ENCODE measurements around the gene AP2B1. TPM values are rescaled to one million over a fixed set of nuclear protein-coding genes. Genes with fewer than 3 reads are reported as not detected.

The AP2B1 gene
- 89.1 TPM for polyA plus RNA-seq (2013, experiment 1 of 2)
- 88.9 TPM for polyA plus RNA-seq (2013, experiment 2 of 2)

- Histone ChIP-seq H3K4me1 (ENCODE audit: control insufficient read depth, insufficient read depth, low read depth, low read length) (peaks cover 2% of the 10 kb centered on the region), H3K79me1 (replicated peaks; ENCODE audit: low read length, poor library complexity, severe bottlenecking) (no peaks in the 10 kb centered on the region), H2BK12ac (ENCODE audit: low read length in 2 of 2) (peak within 1 kb of the TSS in 1 of 2 experiments; percentile 0), H2AFZ (ENCODE audit: low read depth, low read length) (peak within 1 kb of the TSS; percentile 11), H3K4me3 (ENCODE audit: insufficient read depth in 1 of 2, low read depth in 1 of 2, low read length in 2 of 2) (peak within 1 kb of the TSS; percentile 83 to 98), H3K4me2 (ENCODE audit: low read length, poor library complexity, severe bottlenecking) (peak within 1 kb of the TSS; percentile 83), H3K4ac (ENCODE audit: low read depth in 1 of 2, low read length in 2 of 2) (peak within 1 kb of the TSS; percentile 58 to 85), H2BK15ac (ENCODE audit: low read depth, poor library complexity, severe bottlenecking) (peak within 1 kb of the TSS; percentile 55), H3K27me3 (ENCODE audit: control insufficient read depth in 1 of 2, insufficient read depth in 1 of 2, low read length in 2 of 2) (peaks cover 0 to 3% of the 10 kb centered on the region in 2 experiments), H4K8ac (ENCODE audit: low read length) (peak within 1 kb of the TSS; percentile 98), H2BK5ac (ENCODE audit: low read depth, low read length, poor library complexity, severe bottlenecking) (no peak within 1 kb of the TSS), H3K18ac (ENCODE audit: low read depth in 1 of 2, low read length in 2 of 2) (peak within 1 kb of the TSS; percentile 78 to 83), H3K9me3 (ENCODE audit: control insufficient read depth, low read length) (no peaks in the 10 kb centered on the region), H3K9ac (ENCODE audit: low read length) (peak within 1 kb of the TSS; percentile 98), H4K91ac (ENCODE audit: low read length) (peak within 1 kb of the TSS; percentile 90), H2BK120ac (ENCODE audit: low read depth, low read length) (peak within 1 kb of the TSS; percentile 6), H2AK5ac (ENCODE audit: low read length, severe bottlenecking) (no peak within 1 kb of the TSS), H3K14ac (ENCODE audit: low read length in 2 of 2) (peak within 1 kb of the TSS in 1 of 2 experiments; percentile 63), H3K27ac (ENCODE audit: low read length, poor library complexity, severe bottlenecking) (peak within 1 kb of the TSS; percentile 67), H3K23ac (ENCODE audit: low read length in 2 of 2) (peak within 1 kb of the TSS in 1 of 2 experiments; percentile 51), H3K36me3 (ENCODE audit: control insufficient read depth in 1 of 2, insufficient read depth in 2 of 2, low read depth in 1 of 2, low read length in 2 of 2) (peaks cover 0 to 2% of the 10 kb centered on the region in 2 experiments)
- peak; percentile 97 for DNase-seq
- under 1% methylated on average over 50 of the region's 50 CpGs for WGBS
These were observed at the start of gene AP2B1 for GRCh38 chr17:35587074-35587961. AP2B1 (plus strand) TSS chr17:35587322; CDS start chr17:35594031, 6,709 bp downstream.

- H3K4me2 ChIP-seq (ENCODE audit: low read length, poor library complexity, severe bottlenecking) = no peak within 1 kb of the TSS
- no peak within 1 kb of the TSS for H4K91ac ChIP-seq (ENCODE audit: low read length)
- no peaks in the 10 kb centered on the region for H3K9me3 ChIP-seq (ENCODE audit: control insufficient read depth, low read length)
- no peak within 1 kb of the TSS for H3K23ac ChIP-seq (ENCODE audit: low read length in 2 of 2)
- no peak within 1 kb of the TSS for H2BK12ac ChIP-seq (ENCODE audit: low read length in 2 of 2)
- H3K27ac ChIP-seq (ENCODE audit: low read length, poor library complexity, severe bottlenecking) = no peak within 1 kb of the TSS
- no peak within 1 kb of the TSS for H2BK15ac ChIP-seq (ENCODE audit: low read depth, poor library complexity, severe bottlenecking)
- no peak within 1 kb of the TSS for H3K14ac ChIP-seq (ENCODE audit: low read length in 2 of 2)
- no peak within 1 kb of the TSS for H2AK5ac ChIP-seq (ENCODE audit: low read length, severe bottlenecking)
- no peak within 1 kb of the TSS for H4K8ac ChIP-seq (ENCODE audit: low read length)
- WGBS = 83% methylated on average over 2 of the region's 2 CpGs
- H3K79me1 ChIP-seq (replicated peaks; ENCODE audit: low read length, poor library complexity, severe bottlenecking) = no peaks in the 10 kb centered on the region
- H3K4me3 ChIP-seq (ENCODE audit: insufficient read depth in 1 of 2, low read depth in 1 of 2, low read length in 2 of 2) = no peak within 1 kb of the TSS
- peak within 1 kb of the TSS; percentile 33 for H3K9ac ChIP-seq (ENCODE audit: low read length)
- peak; percentile 3 for DNase-seq
- no peaks in the 10 kb centered on the region for H3K36me3 ChIP-seq (ENCODE audit: control insufficient read depth in 1 of 2, insufficient read depth in 2 of 2, low read depth in 1 of 2, low read length in 2 of 2)
- no peak within 1 kb of the TSS for H2BK5ac ChIP-seq (ENCODE audit: low read depth, low read length, poor library complexity, severe bottlenecking)
- no peak within 1 kb of the TSS for H3K18ac ChIP-seq (ENCODE audit: low read depth in 1 of 2, low read length in 2 of 2)
- no peak within 1 kb of the TSS for H2BK120ac ChIP-seq (ENCODE audit: low read depth, low read length)
- no peak within 1 kb of the TSS for H3K4ac ChIP-seq (ENCODE audit: low read depth in 1 of 2, low read length in 2 of 2)
- H3K27me3 ChIP-seq (ENCODE audit: control insufficient read depth in 1 of 2, insufficient read depth in 1 of 2, low read length in 2 of 2) = peaks cover 0 to 9% of the 10 kb centered on the region in 2 experiments
- H2AFZ ChIP-seq (ENCODE audit: low read depth, low read length) = no peak within 1 kb of the TSS
- H3K4me1 ChIP-seq (ENCODE audit: control insufficient read depth, insufficient read depth, low read depth, low read length) = no peaks in the 10 kb centered on the region
These were observed 49.5 kb upstream of the AP2B1 start, which contains the start of gene SLFN12L for GRCh38 chr17:35537601-35538141. SLFN12L (minus strand) TSS chr17:35537678; CDS start chr17:35522364, 15,314 bp downstream.

DNA sequence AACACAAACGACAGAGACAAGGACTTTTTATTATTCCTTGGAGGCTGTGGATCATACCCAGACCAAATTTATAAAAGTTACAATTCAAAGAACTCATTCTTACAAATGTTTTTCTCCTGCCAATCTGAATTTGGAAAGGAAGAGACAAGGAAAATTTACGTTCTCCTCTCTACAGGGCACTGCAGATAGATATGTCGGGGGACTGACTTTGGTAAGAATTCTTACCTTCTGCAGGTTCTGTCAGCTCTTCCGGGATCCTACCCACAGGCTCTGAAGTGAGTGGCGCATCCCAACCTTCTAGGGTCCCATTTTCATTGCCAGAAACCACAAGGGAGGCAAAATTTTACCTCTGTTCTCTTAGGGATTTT lies 47.5 kb upstream of the AP2B1 start:
- Histone ChIP-seq H4K91ac (ENCODE audit: low read length) (no peak overlapping the region), H4K8ac (ENCODE audit: low read length) (no peak overlapping the region), H3K14ac (ENCODE audit: low read length in 2 of 2) (no peak overlapping the region), H2BK120ac (ENCODE audit: low read depth, low read length) (no peak overlapping the region), H3K4ac (ENCODE audit: low read depth in 1 of 2, low read length in 2 of 2) (no peak overlapping the region), H2AFZ (ENCODE audit: low read depth, low read length) (no peak overlapping the region), H3K4me2 (ENCODE audit: low read length, poor library complexity, severe bottlenecking) (no peak overlapping the region), H3K9ac (ENCODE audit: low read length) (peak overlapping the region; percentile 74), H2BK5ac (ENCODE audit: low read depth, low read length, poor library complexity, severe bottlenecking) (no peak overlapping the region), H2BK15ac (ENCODE audit: low read depth, poor library complexity, severe bottlenecking) (no peak overlapping the region), H3K27me3 (ENCODE audit: control insufficient read depth in 1 of 2, insufficient read depth in 1 of 2, low read length in 2 of 2) (peaks cover 0 to 9% of the 10 kb centered on the region in 2 experiments), H3K79me1 (replicated peaks; ENCODE audit: low read length, poor library complexity, severe bottlenecking) (no peaks in the 10 kb centered on the region), H2BK12ac (ENCODE audit: low read length in 2 of 2) (no peak overlapping the region), H2AK5ac (ENCODE audit: low read length, severe bottlenecking) (no peak overlapping the region), H3K27ac (ENCODE audit: low read length, poor library complexity, severe bottlenecking) (no peak overlapping the region), H3K4me3 (ENCODE audit: insufficient read depth in 1 of 2, low read depth in 1 of 2, low read length in 2 of 2) (no peak overlapping the region), H3K36me3 (ENCODE audit: control insufficient read depth in 1 of 2, insufficient read depth in 2 of 2, low read depth in 1 of 2, low read length in 2 of 2) (no peaks in the 10 kb centered on the region), H3K23ac (ENCODE audit: low read length in 2 of 2) (no peak overlapping the region), H3K9me3 (ENCODE audit: control insufficient read depth, low read length) (no peaks in the 10 kb centered on the region), H3K18ac (ENCODE audit: low read depth in 1 of 2, low read length in 2 of 2) (no peak overlapping the region), H3K4me1 (ENCODE audit: control insufficient read depth, insufficient read depth, low read depth, low read length) (no peaks in the 10 kb centered on the region)
- DNase-seq = no peak
- WGBS = 56% methylated on average over 4 of the region's 5 CpGs
